Endothelial cell of hepatic sinusoid (primary cell): ENCODE measurements around the gene DNAJC16.
"Not testable (repeated sequence)": the region's sequence is repeated elsewhere in the genome, so short reads cannot be mapped to it uniquely, and the experiment has no call there.

Source experiments
- in situ Hi-C: cut with HindIII; loops from 2 replicates; pipeline ENCODE4 v1.10.0; 2017; ENCODE audit warnings: low sequenced_read_pairs

The DNAJC16 gene

DNA sequence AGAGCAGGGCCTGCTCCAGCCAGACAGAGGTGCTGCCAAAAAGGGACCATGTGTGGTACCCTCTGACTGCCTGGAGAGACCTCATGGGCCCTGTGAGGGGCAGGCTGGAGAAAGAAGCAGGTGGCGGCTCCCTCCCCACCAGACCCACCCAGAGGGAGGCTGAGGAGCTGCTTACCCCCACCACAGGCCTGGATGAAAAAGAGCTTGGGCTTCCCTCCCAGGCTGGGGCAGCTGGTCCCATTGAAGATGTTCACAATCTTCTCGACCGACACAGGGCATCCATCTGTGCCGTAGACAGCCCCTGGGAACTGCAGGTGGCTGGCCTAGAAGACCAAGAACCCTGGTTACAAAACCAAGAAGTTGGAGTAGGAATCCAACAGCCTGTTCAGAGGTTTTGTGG, 22.2 kb upstream of the DNAJC16 start:
- in situ Hi-C loops: no loop called here

DNA sequence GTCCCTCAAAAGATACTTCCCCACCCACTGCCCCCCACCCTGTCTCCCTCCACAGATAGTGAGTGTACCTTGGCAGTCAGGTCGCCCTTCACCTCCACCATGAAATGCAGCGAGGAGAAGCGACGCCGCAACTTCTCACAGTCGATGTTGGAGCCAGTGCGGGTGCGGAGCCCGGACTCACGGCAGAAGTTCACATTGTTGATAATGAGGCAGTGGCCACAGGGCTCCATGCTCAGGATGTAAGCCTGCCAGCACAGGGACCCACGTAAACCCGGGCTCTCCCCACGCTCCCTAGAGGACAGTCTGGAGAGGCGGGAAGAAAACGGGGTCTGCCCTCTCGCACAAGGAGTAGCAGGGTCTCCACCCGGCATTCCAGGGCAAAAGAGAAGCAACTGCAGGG, 19.8 kb upstream of the DNAJC16 start:
- in situ Hi-C loops: no loop called here

DNA sequence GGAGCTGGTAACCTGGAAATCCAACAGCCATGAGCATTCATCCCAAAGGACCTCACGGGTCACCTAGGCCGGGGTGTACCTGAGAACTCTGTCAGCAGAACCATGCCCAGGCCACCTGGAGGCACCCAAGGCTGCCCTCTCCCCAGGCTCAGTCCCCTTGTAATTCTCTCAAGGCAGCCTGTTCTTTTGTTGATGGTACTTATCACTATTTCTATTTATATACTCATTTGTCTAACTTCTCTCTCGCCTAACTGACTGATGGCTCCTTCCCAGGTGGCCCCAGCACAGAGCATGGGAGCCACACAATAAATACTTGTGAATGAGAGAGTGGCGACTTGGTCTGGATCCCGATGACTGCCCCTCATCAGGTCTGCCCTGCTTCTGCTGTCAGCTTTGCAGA, 19.4 kb upstream of the DNAJC16 start:
- in situ Hi-C loops: no loop called here

DNA sequence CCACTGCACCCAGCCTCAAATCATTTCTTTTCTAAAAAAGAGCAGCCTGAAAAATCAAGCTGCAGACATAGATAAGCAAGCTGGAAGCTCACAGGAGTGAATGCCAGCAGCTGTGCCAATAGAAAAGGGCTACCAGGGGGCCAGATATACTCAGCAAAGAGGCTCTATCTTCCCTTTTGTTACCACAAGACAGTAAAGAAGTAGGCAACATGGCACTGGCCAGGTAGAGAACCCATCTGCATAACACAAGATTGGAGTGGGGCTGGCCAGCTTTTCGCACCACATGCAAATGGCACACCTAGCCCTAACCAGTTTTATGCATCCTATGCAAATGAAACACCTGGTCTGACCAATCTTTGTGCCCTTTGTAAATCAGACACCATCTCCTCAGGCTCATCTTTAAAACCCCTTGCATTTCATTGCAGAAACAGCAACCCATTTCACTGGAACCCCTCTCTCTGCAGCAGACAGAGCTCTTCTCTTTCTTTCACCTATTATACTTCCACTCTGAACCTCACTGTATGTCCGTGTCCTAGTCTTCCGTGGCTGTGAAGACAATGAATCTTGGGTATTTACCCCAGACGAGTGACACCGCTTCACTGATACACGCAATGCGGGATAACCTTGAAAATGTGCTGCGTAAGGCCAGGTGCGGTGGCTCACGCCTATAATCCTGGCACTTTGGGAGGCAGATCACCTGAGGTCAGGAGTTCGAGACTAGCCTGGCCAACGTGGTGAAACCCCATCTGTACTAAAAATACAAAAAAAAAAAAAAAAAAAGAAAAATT, 17.8 kb upstream of the DNAJC16 start:
- in situ Hi-C loops: no loop called here

DNA sequence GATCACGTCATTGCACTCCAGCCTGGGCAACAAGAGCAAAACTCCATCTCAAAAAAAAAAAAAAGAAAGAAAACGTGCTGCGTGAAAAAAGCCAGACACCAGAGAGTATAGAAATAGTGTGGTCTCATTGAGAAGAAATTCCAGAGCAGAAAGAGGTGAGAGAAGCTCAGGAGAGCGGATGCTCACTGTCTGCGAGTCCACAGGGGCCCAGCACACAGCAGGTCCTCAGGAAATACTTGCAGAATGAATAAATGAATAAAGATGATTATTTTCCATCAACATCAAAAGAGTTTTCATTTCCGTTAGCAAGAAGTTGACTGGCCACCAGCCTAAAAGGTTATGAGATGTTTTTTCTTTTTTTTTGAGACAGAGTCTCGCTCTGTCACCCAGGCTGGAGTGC, 17.1 kb upstream of the DNAJC16 start:
- in situ Hi-C loops: no loop called here

DNA sequence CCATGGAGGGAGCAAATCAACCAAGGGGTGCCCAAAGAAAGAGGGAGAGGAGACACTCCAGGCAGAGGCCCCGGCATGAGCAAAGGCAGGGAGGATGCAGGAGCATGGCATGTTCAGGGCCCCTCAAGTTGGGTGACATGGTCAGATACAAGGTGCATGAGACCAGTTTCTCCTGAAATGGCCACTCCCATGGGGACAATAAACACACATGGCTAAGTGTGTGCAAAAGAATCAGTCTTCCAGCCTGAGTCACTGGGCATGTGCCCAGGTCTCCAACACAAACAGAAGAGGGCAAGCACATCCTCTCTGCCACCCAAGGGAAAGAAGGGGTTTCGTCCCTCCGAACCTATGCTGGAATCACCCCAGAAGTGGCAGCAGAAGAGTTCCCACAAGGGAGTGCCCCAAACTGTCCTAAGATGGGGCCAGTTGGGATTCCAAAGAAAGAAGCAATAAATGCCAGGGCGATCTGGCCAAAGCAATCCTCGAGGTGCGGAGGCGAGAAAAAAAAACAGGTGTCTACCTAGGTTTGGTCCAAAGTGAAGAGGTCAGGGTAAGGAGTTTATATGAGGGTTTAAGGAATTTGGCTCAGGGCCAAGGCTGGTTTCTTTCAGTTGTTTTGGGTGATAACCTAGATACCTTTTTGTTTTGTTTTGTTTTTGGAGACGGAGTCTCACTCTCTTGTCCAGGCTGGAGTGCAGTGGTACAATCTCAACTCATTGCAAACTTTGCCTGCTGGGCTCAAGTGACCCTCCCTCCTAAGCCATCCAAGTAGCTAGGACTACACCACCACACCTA, 15.8 kb upstream of the DNAJC16 start:
- in situ Hi-C loops: no loop called here

DNA sequence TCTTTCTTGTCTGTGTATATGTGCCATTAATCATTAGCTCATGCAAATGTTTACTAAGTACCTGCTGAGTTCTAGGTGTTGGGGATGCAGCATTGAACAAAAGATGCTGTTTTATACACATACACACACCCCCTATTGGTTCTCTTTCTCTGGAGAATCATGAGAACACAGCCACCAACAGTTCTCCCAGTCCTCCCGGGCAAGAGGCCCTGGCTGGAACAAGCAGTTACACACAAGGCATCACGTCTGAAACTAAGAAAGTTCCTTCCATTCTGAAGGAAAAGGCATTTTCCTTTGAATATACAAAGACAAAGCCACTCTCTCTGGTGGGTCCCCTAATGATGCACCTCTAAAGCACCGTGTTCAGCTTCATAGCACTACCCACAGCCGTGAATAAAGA, 13.5 kb upstream of the DNAJC16 start:
- in situ Hi-C loops: no loop called here

DNA sequence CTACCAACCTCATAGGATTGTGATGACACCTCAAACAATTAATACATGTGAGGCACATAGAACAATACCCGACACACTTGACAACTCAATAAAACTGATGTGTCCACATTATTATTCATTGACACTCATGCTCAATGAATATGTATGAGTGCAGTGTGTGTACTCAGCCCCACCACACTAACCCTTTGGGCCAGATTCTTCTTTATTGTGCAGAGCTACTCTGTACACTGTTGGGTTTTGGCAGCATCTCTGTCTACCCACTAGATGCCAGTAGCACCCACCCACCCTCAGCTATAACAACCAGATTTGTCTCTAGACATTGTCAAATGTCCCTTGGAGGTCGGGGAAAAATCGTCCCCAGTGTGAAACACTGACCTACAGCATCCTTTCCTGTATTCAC, 12.7 kb upstream of the DNAJC16 start:
- in situ Hi-C loops: no loop called here

DNA sequence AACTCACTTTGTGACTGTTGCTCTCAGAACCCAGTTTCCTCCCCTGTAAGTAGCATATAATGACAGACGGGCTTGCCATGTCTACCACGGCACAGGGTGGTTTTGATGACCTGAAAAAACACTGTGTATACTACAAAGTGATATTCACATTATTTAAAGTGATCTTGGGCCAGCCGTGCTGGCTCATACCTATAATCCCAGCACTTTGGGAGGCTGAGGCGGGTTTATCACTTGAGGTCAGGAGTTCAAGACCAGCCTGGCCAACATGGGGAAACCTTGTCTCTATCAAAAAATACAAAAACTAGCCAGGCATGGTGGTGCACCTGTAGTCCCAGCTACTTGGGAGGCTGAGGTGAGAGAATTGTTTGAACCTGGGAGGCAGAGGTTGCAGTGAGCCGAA, 12.1 kb upstream of the DNAJC16 start:
- in situ Hi-C loops: not testable (repeated sequence)

DNA sequence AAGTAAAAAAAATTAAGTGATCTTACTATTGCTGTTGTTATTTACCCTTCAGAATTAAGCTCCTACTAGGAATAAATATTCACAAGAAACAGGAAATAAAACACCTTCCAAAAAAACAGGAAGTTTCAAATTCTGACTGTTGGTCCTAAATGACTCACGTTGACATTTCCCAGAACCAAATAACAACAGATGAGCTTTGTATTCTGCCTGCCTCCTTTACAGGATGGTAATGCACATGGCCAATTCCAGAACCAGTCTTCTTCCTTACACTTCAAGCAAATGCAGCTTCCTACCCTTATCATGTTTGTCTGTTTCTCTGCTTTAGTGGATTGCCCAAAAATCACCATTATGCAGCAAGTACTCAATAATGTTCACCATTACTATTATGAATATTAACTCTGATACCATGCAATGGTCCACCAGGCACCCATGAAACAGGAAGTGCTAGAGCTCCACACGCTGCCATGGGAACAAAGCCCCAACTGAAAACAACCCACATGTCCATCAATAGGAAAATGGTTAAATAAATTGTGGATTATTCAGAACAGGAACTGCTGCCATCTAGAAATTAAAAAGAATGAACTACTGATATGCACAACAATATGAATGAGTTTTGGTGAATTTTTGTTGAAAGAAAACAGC, 11.5 kb upstream of the DNAJC16 start:
- in situ Hi-C loops: no loop called here

DNA sequence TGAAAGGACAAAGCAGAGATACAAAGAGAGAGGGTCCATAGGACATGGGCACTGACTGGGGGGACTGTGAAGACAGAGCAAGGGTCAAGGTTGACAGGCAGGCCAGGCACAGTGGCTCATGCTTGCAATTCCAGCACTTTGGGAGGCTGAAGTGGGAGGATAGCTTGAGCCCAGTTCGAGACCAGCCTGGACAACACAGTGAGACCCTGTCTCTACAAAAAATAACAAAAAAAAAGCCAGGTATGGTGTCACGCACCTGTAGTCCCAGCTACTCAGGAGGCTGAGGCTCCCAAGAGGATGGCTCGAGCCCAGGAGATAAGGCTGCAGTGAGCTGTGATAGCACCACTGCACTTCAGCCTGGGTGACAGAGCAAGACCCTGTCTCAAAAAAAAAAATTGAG, 7.0 kb upstream of the DNAJC16 start:
- in situ Hi-C loops: no loop called here

DNA sequence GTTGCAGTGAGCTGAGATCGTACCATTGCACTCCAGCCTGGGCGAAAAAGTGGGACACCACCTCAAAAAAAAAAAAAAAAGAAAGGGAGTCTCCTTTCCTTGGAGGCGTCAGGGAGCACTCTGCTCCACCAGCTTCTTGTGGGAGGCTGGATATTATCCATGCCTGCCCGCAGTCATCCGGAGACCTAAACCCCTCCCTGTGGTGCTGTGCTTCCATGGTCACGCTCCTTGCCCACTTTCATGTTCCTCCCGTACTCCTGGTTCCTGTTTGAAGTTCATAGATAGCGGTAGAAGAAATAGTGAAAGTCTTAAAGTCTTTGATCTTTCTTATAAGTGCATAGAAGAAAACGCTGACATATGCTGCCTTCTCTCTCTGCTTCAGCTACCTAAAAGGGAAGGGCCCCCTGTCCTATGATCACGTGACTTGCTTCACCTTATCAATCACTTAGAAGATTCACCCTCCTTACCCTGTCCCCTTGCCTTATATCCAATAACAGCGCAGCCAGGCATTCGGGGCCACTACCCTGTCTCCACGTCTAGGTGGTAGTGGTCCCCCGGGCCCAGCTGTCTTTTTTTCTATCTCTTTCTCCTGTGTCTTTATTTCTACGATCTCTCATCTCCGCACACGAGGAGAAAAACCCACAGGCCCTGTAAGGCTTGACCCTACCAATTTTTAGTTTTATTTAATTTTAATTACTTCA, 5.3 kb upstream of the DNAJC16 start:
- in situ Hi-C loops: not testable (repeated sequence)

DNA sequence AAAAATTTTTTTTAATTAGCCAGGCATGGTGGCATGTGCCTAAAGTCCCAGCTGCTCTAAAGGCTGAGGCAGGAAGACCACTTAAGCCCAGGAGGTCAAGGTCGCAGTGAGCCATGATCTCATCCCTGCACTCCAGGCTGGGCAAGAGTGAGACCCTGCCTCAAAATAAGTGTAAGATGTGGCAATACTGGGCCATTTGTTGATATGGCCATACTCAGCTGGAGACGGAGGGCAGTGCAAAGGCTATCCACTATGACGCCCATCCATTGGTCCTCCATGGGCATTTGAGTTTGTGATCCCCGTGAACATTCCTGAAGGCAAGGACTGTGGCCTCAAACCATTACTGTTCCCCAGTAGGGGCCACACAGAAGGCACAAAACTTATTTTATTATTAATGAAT, 4.1 kb upstream of the DNAJC16 start:
- in situ Hi-C loops: no loop called here

DNA sequence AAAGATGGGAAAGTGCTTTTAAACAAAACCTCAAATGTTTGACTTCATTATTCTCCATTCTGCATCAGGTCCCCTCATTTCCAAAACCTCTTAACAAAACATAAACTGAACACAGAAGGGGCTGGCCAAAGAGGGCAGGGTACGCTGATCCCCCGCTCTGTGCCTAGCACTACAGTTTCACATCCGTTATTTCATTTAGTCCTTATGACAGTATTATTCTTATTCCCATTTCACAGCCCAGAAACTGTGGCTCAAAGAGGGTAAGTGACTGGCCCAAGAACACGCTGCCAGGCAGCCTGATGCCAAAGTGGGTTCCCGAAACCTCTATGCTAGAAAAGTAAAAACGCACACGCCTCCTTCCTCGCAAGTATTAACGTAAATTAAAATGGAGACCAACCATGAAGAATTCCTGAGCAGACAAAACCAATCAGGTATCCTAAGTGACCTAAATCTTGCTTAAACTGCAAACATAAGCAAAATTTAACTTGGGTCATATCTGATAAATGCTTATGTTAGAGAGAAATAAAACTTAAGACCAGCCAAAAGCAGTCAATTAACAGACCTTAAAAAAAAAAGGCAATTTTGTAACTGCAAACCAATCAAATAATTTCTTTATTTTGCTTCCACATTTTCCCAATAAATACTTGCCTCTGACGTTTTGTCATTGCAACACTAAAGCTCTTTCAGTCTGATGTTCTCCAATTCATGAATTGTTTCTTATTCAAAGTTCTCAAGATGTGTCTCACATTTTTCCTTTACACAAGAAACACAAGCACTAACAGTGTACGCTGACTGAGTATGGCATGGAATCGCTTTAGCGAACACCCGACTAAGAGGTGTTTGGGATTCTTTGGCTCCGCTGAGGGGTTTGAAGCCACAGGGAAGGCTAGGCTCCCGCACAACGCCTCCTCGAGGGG, 3.3 kb upstream of the DNAJC16 start:
- in situ Hi-C loops: no loop called here

DNA sequence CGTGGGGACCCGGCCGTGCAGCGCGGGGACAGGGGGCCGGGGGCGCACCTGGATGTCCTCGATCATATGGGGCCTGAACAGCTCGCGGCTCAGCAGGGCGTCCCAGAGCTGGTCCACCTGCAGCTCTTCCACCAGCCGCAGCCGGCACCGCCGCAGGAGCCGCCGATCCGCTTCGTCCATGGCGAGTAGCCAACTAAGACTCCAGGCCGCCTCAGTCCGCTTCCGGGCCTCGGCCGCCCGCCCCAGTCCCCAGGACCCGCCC, 2.7 kb upstream of the DNAJC16 start, which contains the start of gene CASP9:
Gene CASP9, minus strand, starts transcription at position 195 of the 262 bp plus-strand sequence. Its CDS starts 15 bp downstream, at position 180.
- in situ Hi-C loops: no loop called here

DNA sequence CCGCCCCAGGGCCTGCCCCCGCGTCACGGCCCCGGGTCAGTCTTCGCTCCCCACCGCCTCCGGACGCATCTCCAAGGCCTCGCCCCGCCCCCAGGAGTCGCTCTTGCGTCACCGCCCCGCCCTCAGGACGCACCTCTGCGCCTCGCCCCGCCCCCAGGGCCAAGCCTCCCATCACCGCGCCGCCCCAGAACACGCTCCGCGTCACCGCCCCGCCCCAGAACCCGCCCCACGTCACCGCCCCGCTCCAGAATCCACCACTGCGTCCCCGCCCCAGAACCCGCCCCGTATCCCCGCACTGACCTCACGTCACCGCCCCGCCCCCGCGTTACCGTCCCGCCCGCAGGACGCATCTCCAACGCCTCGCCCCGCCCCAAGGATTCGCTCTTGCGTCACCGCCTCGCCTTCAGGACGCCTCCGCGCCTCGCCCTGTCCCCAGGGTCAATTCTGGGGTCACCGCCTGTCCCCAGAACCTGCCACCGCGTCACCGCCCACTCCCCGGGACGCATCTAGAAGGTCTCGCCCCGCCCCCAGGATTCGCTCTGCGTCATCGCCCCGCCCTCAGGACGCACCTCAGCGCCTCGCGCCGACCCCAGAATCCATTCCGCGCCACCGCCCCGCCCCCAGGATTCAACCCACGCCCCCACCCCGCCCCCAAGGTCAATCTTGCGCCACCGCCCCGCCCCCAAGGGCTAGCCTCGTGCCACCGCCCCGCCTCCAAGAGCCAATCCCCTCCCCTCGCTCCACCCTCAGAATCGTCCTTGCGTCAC, 2.2 kb upstream of the DNAJC16 start:
- in situ Hi-C loops: no loop called here

DNA sequence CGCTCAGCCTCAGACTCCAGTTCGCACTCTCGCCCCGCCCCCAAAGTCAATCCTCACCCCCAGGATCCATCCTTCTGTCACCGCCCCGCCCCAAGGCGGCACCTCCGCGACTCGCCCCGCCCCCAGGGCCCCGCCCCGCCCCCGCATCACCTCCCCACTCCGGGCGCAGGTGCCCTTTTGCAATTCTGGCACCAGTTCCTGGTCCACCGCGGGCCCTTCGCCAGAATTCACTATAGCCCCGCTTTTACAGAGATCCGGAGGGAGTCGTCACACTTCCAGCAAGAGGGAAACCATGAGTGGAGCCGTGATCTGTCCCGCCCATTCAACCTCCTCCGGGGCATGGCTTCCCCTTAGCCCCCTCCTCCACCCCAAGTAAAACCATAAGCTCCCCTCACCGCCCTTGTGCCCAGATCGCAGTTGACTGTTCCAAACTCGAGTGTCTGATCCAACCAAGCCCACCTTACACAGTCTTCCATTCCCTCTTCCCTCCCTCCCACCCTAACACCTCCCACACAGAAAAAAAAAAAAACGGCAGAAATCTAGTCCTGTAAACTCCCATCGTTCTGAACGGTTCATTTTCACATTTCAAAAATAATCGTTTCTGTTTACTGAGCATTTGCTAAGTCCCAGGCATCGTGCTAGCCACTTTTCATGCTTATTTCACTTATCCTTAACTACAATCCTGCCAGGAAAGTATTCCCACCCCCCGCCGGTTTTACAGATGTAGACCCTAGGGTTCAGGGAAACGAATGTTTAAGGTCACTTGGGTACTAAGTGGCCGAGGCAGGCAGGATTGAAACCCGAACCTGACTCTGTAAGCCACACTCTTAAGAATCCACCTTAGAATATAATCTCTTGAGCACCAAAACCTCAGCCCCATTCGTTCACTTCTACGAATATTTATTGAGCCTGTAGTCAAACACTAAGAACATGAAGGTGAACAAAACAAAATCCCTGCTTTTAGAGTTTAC, 1.3 kb upstream of the DNAJC16 start:
- in situ Hi-C loops: no loop called here

DNA sequence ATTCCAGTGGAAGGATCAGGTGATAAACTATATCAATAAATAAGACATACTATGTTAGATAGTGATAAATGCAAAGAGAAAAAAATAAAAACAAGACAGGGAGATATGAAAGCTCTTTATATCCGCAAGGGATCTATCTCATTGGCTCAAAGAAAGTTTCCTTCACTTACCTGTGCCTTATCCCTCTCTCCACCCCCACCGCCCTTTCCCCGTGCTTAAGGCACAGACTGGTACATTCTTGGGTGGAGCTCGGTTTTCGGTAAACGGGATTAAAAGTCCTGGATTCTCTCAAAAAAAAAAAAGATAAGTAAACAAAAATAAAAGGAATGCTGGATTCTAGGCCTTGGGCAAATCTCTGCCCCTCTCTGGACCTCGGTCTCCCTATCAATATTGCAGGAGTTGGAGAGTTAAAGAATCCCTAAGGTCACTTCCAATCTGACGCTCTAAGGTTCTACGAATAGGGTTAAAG, 593 bp upstream of the DNAJC16 start:
- in situ Hi-C loops: no loop called here
